K562 (cell line): ENCODE results near the gene ATP9B. TPM values are rescaled to one million over a fixed set of nuclear protein-coding genes. Genes with fewer than 3 reads are reported as not detected.

Source experiments
- BHLHE40 ChIP-seq: IDR thresholded peaks from 2 replicates; pipeline ENCODE4 v1.6.1; 2011; ENCODE audit warnings: low read length, improper control_type of control experiment
- CBX3 ChIP-seq, 2 experiments: IDR thresholded peaks; 1 replicate in 1 of 2; 2 replicates in 1 of 2; pipeline ENCODE4 v1.6.1; 2012; ENCODE audit warnings: inconsistent platforms in 2 of 2, low read length in 2 of 2, borderline replicate concordance in 1 of 2, control low read depth in 1 of 2
- CBX8 ChIP-seq: fragments of 200-600 bp; sonication (generic); IDR thresholded peaks from 2 replicates; pipeline ENCODE4 v1.6.1; 2012; ENCODE audit warnings: borderline replicate concordance, mixed run types, low read depth, mild to moderate bottlenecking, moderate library complexity, mixed read lengths, low read length, control low read depth, inconsistent platforms; ENCODE audit not compliant: poor library complexity, severe bottlenecking; ENCODE audit errors: extremely low read depth
- CEBPG ChIP-seq, 3 experiments: fragments of 200-800 bp in 1 of 3; sonication (Bioruptor generic) in 1 of 3; sonication (generic) in 1 of 3; formaldehyde crosslinking in 1 of 3; IDR thresholded peaks in 2 of 3; conservative IDR thresholded peaks in 1 of 3; 2 replicates each; pipeline versions ENCODE4 v1.6.1 to v1.8.0; 2016 to 2022; ENCODE audit warnings: missing compliant biosample characterization in 2 of 3, missing genetic modification characterization in 2 of 3, mild to moderate bottlenecking in 1 of 3, missing genetic modification reagents in 1 of 3
- CTCF ChIP-seq, 3 experiments: IDR thresholded peaks in 2 of 3; conservative IDR thresholded peaks in 1 of 3; 2 replicates each; pipeline ENCODE4 v1.5.1; 2011 to 2012; ENCODE audit warnings: low read length in 3 of 3, mild to moderate bottlenecking in 3 of 3, control low read depth in 2 of 3, improper control_type of control experiment in 1 of 3, inconsistent platforms in 1 of 3, low read depth in 1 of 3, mixed read lengths in 1 of 3, moderate library complexity in 1 of 3; ENCODE audit not compliant: insufficient read depth in 2 of 3
- DIDO1 ChIP-seq: fragments of 450-650 bp; IDR thresholded peaks from 2 replicates; pipeline ENCODE4 v1.6.1; 2016; ENCODE audit warnings: low read depth, missing biosample characterization, missing genetic modification characterization
- ELF2 ChIP-seq: fragments of 250-450 bp; sonication (Bioruptor Pico); IDR thresholded peaks from 2 replicates; pipeline ENCODE4 v1.5.0; 2021; ENCODE audit warnings: mild to moderate bottlenecking
- ETV5 ChIP-seq: sonication (generic); formaldehyde crosslinking; IDR thresholded peaks from 2 replicates; pipeline ENCODE4 v1.4.0; 2020; ENCODE audit warnings: low read depth, mild to moderate bottlenecking, missing genetic modification reagents
- GTF2F1 ChIP-seq: IDR thresholded peaks from 2 replicates; pipeline ENCODE4 v1.6.1; 2011; ENCODE audit warnings: low read depth, low read length, improper control_type of control experiment
- HDAC2 ChIP-seq: fragments of 450-650 bp; IDR thresholded peaks from 2 replicates; pipeline ENCODE4 v1.6.1; 2016; ENCODE audit warnings: mild to moderate bottlenecking
- KLF13 ChIP-seq: fragments of 450-650 bp; IDR thresholded peaks from 2 replicates; pipeline ENCODE4 v1.6.1; 2016; ENCODE audit warnings: missing genetic modification characterization, low read depth, mild to moderate bottlenecking, missing compliant biosample characterization, moderate library complexity, borderline replicate concordance
- MCM5 ChIP-seq: fragments of 450-650 bp; IDR thresholded peaks from 2 replicates; pipeline ENCODE4 v1.6.1; 2016; ENCODE audit warnings: low read depth
- PATZ1 ChIP-seq: fragments of 250-450 bp; sonication (Bioruptor Pico); IDR thresholded peaks from 2 replicates; pipeline ENCODE4 v1.5.0; 2020; ENCODE audit warnings: mild to moderate bottlenecking, borderline replicate concordance
- POLR2H ChIP-seq: IDR thresholded peaks from 2 replicates; pipeline ENCODE4 v1.6.1; 2016; ENCODE audit warnings: missing genetic modification characterization, low read depth, mild to moderate bottlenecking, control low read depth, missing compliant biosample characterization, moderate library complexity
- POU5F1 ChIP-seq: fragments of 150-350 bp; IDR thresholded peaks from 2 replicates; pipeline ENCODE4 v1.6.1; 2014; ENCODE audit warnings: borderline replicate concordance, low read length, low read depth, mild to moderate bottlenecking; ENCODE audit not compliant: partially characterized antibody
- RFX1 ChIP-seq: fragments of 450-650 bp; IDR thresholded peaks from 2 replicates; pipeline ENCODE4 v1.6.1; 2016; ENCODE audit warnings: mild to moderate bottlenecking, moderate library complexity
- RHOXF2B ChIP-seq: fragments of 250-450 bp; sonication (Bioruptor Pico); conservative IDR thresholded peaks from 2 replicates; pipeline ENCODE4 v1.5.1; 2021
- SAP30 ChIP-seq: fragments of 200-600 bp; sonication (generic); IDR thresholded peaks from 2 replicates; pipeline ENCODE4 v1.6.1; 2012; ENCODE audit warnings: borderline replicate concordance, low read depth, mild to moderate bottlenecking, moderate library complexity, low read length, control low read depth, inconsistent platforms; ENCODE audit not compliant: insufficient read depth, poor library complexity, severe bottlenecking
- SREBF2 ChIP-seq: sonication (generic); formaldehyde crosslinking; IDR thresholded peaks from 2 replicates; pipeline ENCODE4 v1.4.0; 2020; ENCODE audit warnings: mild to moderate bottlenecking, missing genetic modification reagents
- polyA plus RNA-seq, 8 experiments: library from polyadenylated mRNA; depleted of rRNA in 4 of 8; stranded (reverse) in 5 of 8; unstranded in 3 of 8; fragments of >200 nt; fragmentation: Nextera tagmentation in 2 of 8; fragmentation: Illumina TruSeq in 1 of 8; extraction: Ambion mirVana in 2 of 8; extraction: Trizol in 1 of 8; gene quantifications; 2 replicates each; pipeline versions ENCODE4 v1.2.1 to v1.2.3, GENCODE V29; 2011 to 2014; ENCODE audit warnings: inconsistent platforms in 1 of 8, missing spikeins in 1 of 8
- total RNA-seq, 7 experiments: library from RNA; depleted of rRNA in 6 of 7; stranded (reverse); fragments of >200 nt in 6 of 7; fragmentation: Illumina TruSeq in 2 of 7; extraction: Trizol in 2 of 7; gene quantifications; 2 replicates each; pipeline versions ENCODE4 v1.2.1 to v1.2.3, GENCODE V29; 2011 to 2021; ENCODE audit warnings: low replicate concordance in 1 of 7
- TF ChIP-seq, protein P1 (sequence below): sonication (generic); formaldehyde crosslinking; IDR thresholded peaks from 2 replicates; pipeline ENCODE4 v1.8.0; 2022; ENCODE audit warnings: missing genetic modification reagents, mild to moderate bottlenecking, borderline replicate concordance

Gene ATP9B
- total and polyA plus RNA-seq, 9 of the 15 experiments (the other 6 are each of a cell fraction or from before 2014, with no cell fraction given): 0.66 to 13.2 (median 7.9) TPM

DNA sequence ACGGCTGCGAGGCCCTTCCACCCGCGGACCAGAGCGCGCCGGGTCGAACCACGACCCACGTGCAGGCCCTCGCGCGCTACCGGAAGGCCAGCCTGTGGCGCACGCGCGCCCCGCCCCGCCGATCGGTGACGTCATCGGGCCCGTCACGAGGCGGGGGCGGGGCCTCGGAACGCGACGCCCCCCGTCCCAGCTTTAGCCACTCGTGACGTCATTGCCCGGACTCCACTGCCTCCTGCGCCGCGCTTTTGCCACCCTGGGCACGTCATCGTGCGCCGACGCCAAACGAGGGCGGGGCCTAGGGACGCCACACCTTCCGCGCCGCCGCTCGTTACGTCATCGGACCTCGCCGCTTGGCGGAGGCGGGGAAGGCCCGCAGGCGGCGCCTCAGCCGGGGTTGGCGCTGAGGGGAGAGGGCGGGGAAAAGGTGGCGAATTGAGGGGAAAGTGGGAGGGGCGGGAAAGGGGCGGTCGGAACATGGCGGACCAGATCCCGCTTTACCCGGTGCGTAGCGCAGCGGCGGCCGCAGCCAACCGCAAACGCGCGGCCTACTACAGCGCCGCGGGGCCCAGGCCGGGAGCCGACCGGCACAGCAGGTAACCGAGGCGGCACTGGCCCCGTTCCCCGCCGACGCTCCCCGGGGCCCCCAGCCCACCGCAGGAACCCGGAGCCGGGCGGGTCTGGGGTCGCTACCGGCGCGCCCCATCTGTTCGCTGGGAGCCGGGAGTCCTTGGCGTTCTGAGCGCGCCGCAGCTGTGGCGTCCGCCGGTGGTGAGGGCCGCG is at the start of gene ATP9B (continued):
- no peak for TF ChIP-seq SREBF2
- TF ChIP-seq CBX3 (IDR thresholded peaks at IDR 0.05; ENCODE audit: borderline replicate concordance in 1 of 2, low read length in 2 of 2): no peak
- TF ChIP-seq MCM5: no peak
- 0 out of 2 replicates have a peak, but pooled peaks have one; percentile 28 for TF ChIP-seq KLF13
- TF ChIP-seq RHOXF2B (CRISPR knock-in tag): no peak
- TF ChIP-seq PATZ1 (CRISPR knock-in tag): no peak
- no peak; a peak in 1 of 6 replicates for TF ChIP-seq CTCF (IDR thresholded peaks at IDR 0.05 in 2 of 3, conservative IDR thresholded peaks at IDR 0.05 in 1 of 3; ENCODE audit: insufficient read depth in 2 of 3, low read depth in 1 of 3, low read length in 3 of 3)
- TF ChIP-seq HDAC2: no peak
- no peak; the same call in 1 of the 2 replicates for TF ChIP-seq POLR2H (tag)
- no peak for TF ChIP-seq CBX8
- TF ChIP-seq SAP30: peak; percentile 34
- TF ChIP-seq, protein P1, sequence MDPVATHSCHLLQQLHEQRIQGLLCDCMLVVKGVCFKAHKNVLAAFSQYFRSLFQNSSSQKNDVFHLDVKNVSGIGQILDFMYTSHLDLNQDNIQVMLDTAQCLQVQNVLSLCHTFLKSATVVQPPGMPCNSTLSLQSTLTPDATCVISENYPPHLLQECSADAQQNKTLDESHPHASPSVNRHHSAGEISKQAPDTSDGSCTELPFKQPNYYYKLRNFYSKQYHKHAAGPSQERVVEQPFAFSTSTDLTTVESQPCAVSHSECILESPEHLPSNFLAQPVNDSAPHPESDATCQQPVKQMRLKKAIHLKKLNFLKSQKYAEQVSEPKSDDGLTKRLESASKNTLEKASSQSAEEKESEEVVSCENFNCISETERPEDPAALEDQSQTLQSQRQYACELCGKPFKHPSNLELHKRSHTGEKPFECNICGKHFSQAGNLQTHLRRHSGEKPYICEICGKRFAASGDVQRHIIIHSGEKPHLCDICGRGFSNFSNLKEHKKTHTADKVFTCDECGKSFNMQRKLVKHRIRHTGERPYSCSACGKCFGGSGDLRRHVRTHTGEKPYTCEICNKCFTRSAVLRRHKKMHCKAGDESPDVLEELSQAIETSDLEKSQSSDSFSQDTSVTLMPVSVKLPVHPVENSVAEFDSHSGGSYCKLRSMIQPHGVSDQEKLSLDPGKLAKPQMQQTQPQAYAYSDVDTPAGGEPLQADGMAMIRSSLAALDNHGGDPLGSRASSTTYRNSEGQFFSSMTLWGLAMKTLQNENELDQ (CRISPR knock-in tag): no peak
- peak; percentile 19; the same call in 1 of the 2 replicates for TF ChIP-seq DIDO1
- TF ChIP-seq CEBPG (CRISPR knock-in tag; IDR thresholded peaks at IDR 0.05): peak; percentile 87
- peak; percentile 80 to 89 for TF ChIP-seq CEBPG (tag; conservative IDR thresholded peaks at IDR 0.05 in 1 of 2, IDR thresholded peaks at IDR 0.05 in 1 of 2)
- no peak for TF ChIP-seq ELF2 (CRISPR knock-in tag)
- TF ChIP-seq POU5F1: no peak
- TF ChIP-seq ETV5 (CRISPR knock-in tag): no peak
- no peak for TF ChIP-seq RFX1
- no peak for TF ChIP-seq GTF2F1
- TF ChIP-seq BHLHE40: peak; percentile 74
